HG02943 (cell line): ENCODE data around the gene CR1.
"Not testable (repeated sequence)": the region's sequence is repeated elsewhere in the genome, so short reads cannot be mapped to it uniquely, and the experiment has no call there.

Source experiments
- ATAC-seq: cut with Tn5 transposase; IDR thresholded peaks from one replicate; pipeline ENCODE4 v1.9.1; 2021; ENCODE audit warnings: mild to moderate bottlenecking, low read depth, moderate library complexity; ENCODE audit not compliant: unreplicated experiment

The CR1 gene

GRCh38 chr1:207669528-207670009, 173.6 kb downstream of the CR1 start:
- no peak for ATAC-seq

GRCh38 chr1:207670192-207670591, 174.2 kb downstream of the CR1 start:
- no peak for ATAC-seq

GRCh38 chr1:207670997-207671396, 175.0 kb downstream of the CR1 start:
- no peak for ATAC-seq

GRCh38 chr1:207672522-207673130, 176.7 kb downstream of the CR1 start:
- ATAC-seq, result no peak

GRCh38 chr1:207673399-207673798, 177.4 kb downstream of the CR1 start:
- ATAC-seq, result no peak

GRCh38 chr1:207676153-207676552, 180.2 kb downstream of the CR1 start:
- no peak for ATAC-seq

- ATAC-seq, result not testable (repeated sequence)
Observed at GRCh38 chr1:207680590-207681388, 184.8 kb downstream of the CR1 start.

GRCh38 chr1:207682872-207683434, 187.0 kb downstream of the CR1 start:
- not testable (repeated sequence) for ATAC-seq

- not testable (repeated sequence) for ATAC-seq
Observed at GRCh38 chr1:207690551-207690950, 194.6 kb downstream of the CR1 start.

GRCh38 chr1:207691010-207691409, 195.1 kb downstream of the CR1 start:
- ATAC-seq, result no peak
